ENCODE data around the gene DLD. TPM values are rescaled to one million over a fixed set of nuclear protein-coding genes. Genes with fewer than 3 reads are reported as not detected.

Gene DLD
- polyA plus RNA-seq, 1 experiment = 169 TPM

- H3K9me3 ChIP-seq (ENCODE audit: control insufficient read depth, insufficient read depth, low read length) = no peaks in the 10 kb centered on the region
- CTCF ChIA-PET = interaction anchor here (1.0 to 2.3 kb wide), 3 partner anchors 54 to 191 kb away, joined by 3 to 12 read pairs (median 3); no protein-coding TSS in a partner anchor
- H3K27me3 ChIP-seq (ENCODE audit: control insufficient read depth, insufficient read depth, low read length) = no peaks in the 10 kb centered on the region
- no peak overlapping the region for H3K4me3 ChIP-seq (ENCODE audit: low read depth, low read length)
- peak overlapping the region; percentile 3 for H3K27ac ChIP-seq (ENCODE audit: low read depth, low read length)
- DNase-seq (ENCODE audit: low read depth, low spot score) = no peak
- POLR2A ChIA-PET = interaction anchor here (0.7 to 1.5 kb wide), 7 partner anchors 8 to 37 kb away, joined by 3 to 8 read pairs (median 3); no protein-coding TSS in a partner anchor
- TF ChIP-seq, protein P1, sequence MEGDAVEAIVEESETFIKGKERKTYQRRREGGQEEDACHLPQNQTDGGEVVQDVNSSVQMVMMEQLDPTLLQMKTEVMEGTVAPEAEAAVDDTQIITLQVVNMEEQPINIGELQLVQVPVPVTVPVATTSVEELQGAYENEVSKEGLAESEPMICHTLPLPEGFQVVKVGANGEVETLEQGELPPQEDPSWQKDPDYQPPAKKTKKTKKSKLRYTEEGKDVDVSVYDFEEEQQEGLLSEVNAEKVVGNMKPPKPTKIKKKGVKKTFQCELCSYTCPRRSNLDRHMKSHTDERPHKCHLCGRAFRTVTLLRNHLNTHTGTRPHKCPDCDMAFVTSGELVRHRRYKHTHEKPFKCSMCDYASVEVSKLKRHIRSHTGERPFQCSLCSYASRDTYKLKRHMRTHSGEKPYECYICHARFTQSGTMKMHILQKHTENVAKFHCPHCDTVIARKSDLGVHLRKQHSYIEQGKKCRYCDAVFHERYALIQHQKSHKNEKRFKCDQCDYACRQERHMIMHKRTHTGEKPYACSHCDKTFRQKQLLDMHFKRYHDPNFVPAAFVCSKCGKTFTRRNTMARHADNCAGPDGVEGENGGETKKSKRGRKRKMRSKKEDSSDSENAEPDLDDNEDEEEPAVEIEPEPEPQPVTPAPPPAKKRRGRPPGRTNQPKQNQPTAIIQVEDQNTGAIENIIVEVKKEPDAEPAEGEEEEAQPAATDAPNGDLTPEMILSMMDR (IDR thresholded peaks at IDR 0.05; ENCODE audit: low read depth, low read length) = no peak
Measured at GRCh38 chr7:107958764-107959526, 68.0 kb downstream of the DLD start.

DNA sequence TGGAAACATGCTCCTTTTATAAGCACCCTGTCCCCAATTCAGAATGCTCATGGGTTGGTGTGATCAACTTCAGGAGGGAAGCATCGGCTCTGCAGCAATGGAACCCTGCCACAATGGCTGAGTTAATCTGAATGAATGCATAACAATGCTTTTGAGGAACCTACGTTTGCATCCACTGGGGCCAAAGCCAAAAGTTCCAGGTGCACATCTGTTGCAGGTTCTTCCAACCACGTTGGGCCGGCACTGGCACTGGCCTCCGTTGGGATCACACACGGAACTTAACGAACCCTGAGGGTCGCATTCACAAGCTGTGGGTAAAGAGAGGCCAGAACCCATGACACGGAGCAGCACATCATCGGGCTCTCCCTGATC lies 68.5 kb downstream of the DLD start:
- TF ChIP-seq, protein P1 (IDR thresholded peaks at IDR 0.05; ENCODE audit: low read depth, low read length) = no peak
- Histone ChIP-seq H3K4me3 (ENCODE audit: low read depth, low read length) (no peak overlapping the region), H3K27ac (ENCODE audit: low read depth, low read length) (no peak overlapping the region), H3K9me3 (ENCODE audit: control insufficient read depth, insufficient read depth, low read length) (no peaks in the 10 kb centered on the region), H3K27me3 (ENCODE audit: control insufficient read depth, insufficient read depth, low read length) (no peaks in the 10 kb centered on the region)
- POLR2A ChIA-PET = no interaction called here
- CTCF ChIA-PET = interaction anchor here (2.3 kb wide), 1 partner anchor 186 kb away, joined by 12 read pairs; no protein-coding TSS in a partner anchor
- no peak for DNase-seq (ENCODE audit: low read depth, low spot score)

- Histone ChIP-seq H3K4me3 (ENCODE audit: low read depth, low read length) (no peak overlapping the region), H3K27me3 (ENCODE audit: control insufficient read depth, insufficient read depth, low read length) (no peaks in the 10 kb centered on the region), H3K9me3 (ENCODE audit: control insufficient read depth, insufficient read depth, low read length) (no peaks in the 10 kb centered on the region), H3K27ac (ENCODE audit: low read depth, low read length) (no peak overlapping the region)
- TF ChIP-seq, protein P1 (IDR thresholded peaks at IDR 0.05; ENCODE audit: low read depth, low read length) = no peak
- ChIA-PET POLR2A (interaction anchor here (1.3 kb wide), 1 partner anchor 8 kb away, joined by 3 read pairs; no protein-coding TSS in a partner anchor), CTCF (interaction anchor here (0.5 to 2.3 kb wide), 2 partner anchors 9 to 185 kb away, joined by 3 to 12 read pairs; no protein-coding TSS in a partner anchor)
- no peak for DNase-seq (ENCODE audit: low read depth, low spot score)
Measured at GRCh38 chr7:107960272-107960671, 69.3 kb downstream of the DLD start.

DNA sequence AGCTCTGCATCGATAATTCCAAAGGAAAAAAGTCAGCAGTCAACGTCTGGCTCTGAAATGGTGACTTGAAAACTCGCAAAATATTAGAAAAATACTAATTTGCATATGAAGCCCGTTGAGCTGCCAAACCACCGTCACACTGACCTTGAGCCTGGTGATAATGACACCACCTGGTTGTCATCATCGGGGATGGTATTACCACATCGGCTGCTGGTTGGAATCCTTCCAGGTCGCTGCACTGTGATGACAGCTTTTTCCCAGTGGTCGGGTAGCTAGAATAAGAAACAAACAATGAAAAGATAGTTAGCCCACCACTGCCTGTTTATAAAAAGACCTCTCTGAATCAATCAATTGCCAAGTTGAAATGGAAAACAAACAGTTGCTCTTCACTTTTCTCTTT lies 70.4 kb downstream of the DLD start:
- no peaks in the 10 kb centered on the region for H3K9me3 ChIP-seq (ENCODE audit: control insufficient read depth, insufficient read depth, low read length)
- H3K4me3 ChIP-seq (ENCODE audit: low read depth, low read length) = no peak overlapping the region
- TF ChIP-seq, protein P1 (IDR thresholded peaks at IDR 0.05; ENCODE audit: low read depth, low read length) = no peak
- no peaks in the 10 kb centered on the region for H3K27me3 ChIP-seq (ENCODE audit: control insufficient read depth, insufficient read depth, low read length)
- DNase-seq (ENCODE audit: low read depth, low spot score) = no peak
- H3K27ac ChIP-seq (ENCODE audit: low read depth, low read length) = no peak overlapping the region
- CTCF ChIA-PET = interaction anchor here (0.6 to 1.2 kb wide), 2 partner anchors 87 to 184 kb away, joined by 5 read pairs; no protein-coding TSS in a partner anchor
- POLR2A ChIA-PET = interaction anchor here (1.3 kb wide), 1 partner anchor 9 kb away, joined by 3 read pairs; no protein-coding TSS in a partner anchor

GRCh38 chr7:107962817-107963216 lies 71.8 kb downstream of the DLD start:
- H3K27ac ChIP-seq (ENCODE audit: low read depth, low read length) = no peak overlapping the region
- DNase-seq (ENCODE audit: low read depth, low spot score) = no peak
- POLR2A ChIA-PET = no interaction called here
- no peaks in the 10 kb centered on the region for H3K9me3 ChIP-seq (ENCODE audit: control insufficient read depth, insufficient read depth, low read length)
- CTCF ChIA-PET = no interaction called here
- no peak overlapping the region for H3K4me3 ChIP-seq (ENCODE audit: low read depth, low read length)
- H3K27me3 ChIP-seq (ENCODE audit: control insufficient read depth, insufficient read depth, low read length) = no peaks in the 10 kb centered on the region
- TF ChIP-seq, protein P1 (IDR thresholded peaks at IDR 0.05; ENCODE audit: low read depth, low read length) = no peak

Measured in AG04450 (cell line).